Osteoblast (primary cell): Measurements from ENCODE around the gene COL16A1. TPM values are rescaled to one million over a fixed set of nuclear protein-coding genes. Genes with fewer than 3 reads are reported as not detected.

Experiments used
- DNase-seq: peaks from one replicate; pipeline ENCODE4 v3.0.0; 2011; ENCODE audit warnings: low spot score, mixed read lengths; ENCODE audit not compliant: insufficient read length; ENCODE audit errors: missing footprints
- H2AFZ ChIP-seq: 2 replicates; pipeline ENCODE4 v1.6.0; 2011; ENCODE audit warnings: mild to moderate bottlenecking, low read length
- H3K27ac ChIP-seq: 2 replicates; pipeline ENCODE4 v1.5.1; 2011; ENCODE audit warnings: mild to moderate bottlenecking, low read depth, low read length, moderate library complexity
- H3K27me3 ChIP-seq: 2 replicates; pipeline ENCODE4 v1.6.0; 2012; ENCODE audit warnings: mild to moderate bottlenecking, control low read depth, inconsistent platforms, low read length, moderate library complexity; ENCODE audit not compliant: insufficient read depth
- H3K36me3 ChIP-seq: 2 replicates; pipeline ENCODE4 v1.5.1; 2011; ENCODE audit warnings: mild to moderate bottlenecking, low read length, control low read depth, moderate library complexity; ENCODE audit not compliant: insufficient read depth
- H3K4me1 ChIP-seq: 2 replicates; pipeline ENCODE4 v1.5.1; 2011; ENCODE audit warnings: mild to moderate bottlenecking, low read length, control low read depth, moderate library complexity; ENCODE audit not compliant: insufficient read depth
- H3K4me2 ChIP-seq: 2 replicates; pipeline ENCODE4 v1.6.0; 2011; ENCODE audit warnings: mild to moderate bottlenecking, low read length; ENCODE audit not compliant: insufficient read depth
- H3K4me3 ChIP-seq: fragments of 200-600 bp; sonication (generic); 3 replicates; pipeline ENCODE4 v1.5.1; 2012; ENCODE audit warnings: mild to moderate bottlenecking, low read length, inconsistent platforms; ENCODE audit not compliant: insufficient read depth
- H3K79me2 ChIP-seq: 2 replicates; pipeline ENCODE4 v1.6.0; 2012; ENCODE audit warnings: mild to moderate bottlenecking, low read length, control low read depth, inconsistent platforms; ENCODE audit not compliant: insufficient read depth
- H3K9me3 ChIP-seq: 2 replicates; pipeline ENCODE4 v1.5.1; 2011; ENCODE audit warnings: low read depth, low read length, control low read depth
- H4K20me1 ChIP-seq: 2 replicates; pipeline ENCODE4 v1.6.0; 2012; ENCODE audit warnings: mild to moderate bottlenecking, low read length, control low read depth; ENCODE audit not compliant: insufficient read depth
- CTCF ChIP-seq: IDR thresholded peaks from 2 replicates; pipeline ENCODE4 v1.5.1; 2011; ENCODE audit warnings: mild to moderate bottlenecking, low read depth, low read length, moderate library complexity; ENCODE audit errors: extremely low read depth
- total RNA-seq: library from RNA; depleted of rRNA; stranded (reverse); fragments of >200 nt; gene quantifications from 2 replicates; pipeline ENCODE4 v1.2.3, GENCODE V29; 2012

COL16A1 gene
- total RNA-seq, 1 donor: 197 TPM

GRCh38 chr1:31701091-31701736, 2.6 kb downstream of the COL16A1 start:
- H3K79me2 ChIP-seq: peaks cover 44% of the 10 kb centered on the region
- H4K20me1 ChIP-seq: no peaks in the 10 kb centered on the region
- H3K27me3 ChIP-seq: no peaks in the 10 kb centered on the region
- peak overlapping the region; percentile 92 for H3K4me2 ChIP-seq
- H3K27ac ChIP-seq: peak overlapping the region; percentile 82
- peaks cover 53% of the 10 kb centered on the region for H3K4me1 ChIP-seq
- H2AFZ ChIP-seq: peak overlapping the region; percentile 26
- H3K9me3 ChIP-seq: no peaks in the 10 kb centered on the region
- peak; percentile 98 for DNase-seq
- H3K36me3 ChIP-seq: peaks cover 46% of the 10 kb centered on the region
- no peak for TF ChIP-seq CTCF
- H3K4me3 ChIP-seq: peak overlapping the region; percentile 77

- H3K4me3 ChIP-seq: peak overlapping the region; percentile 4
- peak overlapping the region; percentile 92 for H3K4me2 ChIP-seq
- H3K36me3 ChIP-seq: peaks cover 50% of the 10 kb centered on the region
- peak; percentile 68 for DNase-seq
- H3K27me3 ChIP-seq: no peaks in the 10 kb centered on the region
- no peaks in the 10 kb centered on the region for H3K9me3 ChIP-seq
- peaks cover under 1% of the 10 kb centered on the region for H4K20me1 ChIP-seq
- no peak for TF ChIP-seq CTCF
- peaks cover 44% of the 10 kb centered on the region for H3K79me2 ChIP-seq
- H3K4me1 ChIP-seq: peaks cover 50% of the 10 kb centered on the region
- peak overlapping the region; percentile 82 for H3K27ac ChIP-seq
- no peak overlapping the region for H2AFZ ChIP-seq
Measured at GRCh38 chr1:31700468-31701090, 3.2 kb downstream of the COL16A1 start.

GRCh38 chr1:31699341-31699891, 4.4 kb downstream of the COL16A1 start:
- no peaks in the 10 kb centered on the region for H3K9me3 ChIP-seq
- H3K4me1 ChIP-seq: peaks cover 41% of the 10 kb centered on the region
- DNase-seq: peak; percentile 58
- no peaks in the 10 kb centered on the region for H3K27me3 ChIP-seq
- H3K27ac ChIP-seq: no peak overlapping the region
- H3K4me2 ChIP-seq: no peak overlapping the region
- peaks cover 61% of the 10 kb centered on the region for H3K36me3 ChIP-seq
- no peak overlapping the region for H2AFZ ChIP-seq
- TF ChIP-seq CTCF: no peak
- peaks cover 3% of the 10 kb centered on the region for H4K20me1 ChIP-seq
- H3K4me3 ChIP-seq: no peak overlapping the region
- peaks cover 44% of the 10 kb centered on the region for H3K79me2 ChIP-seq

GRCh38 chr1:31697369-31697984, 6.3 kb downstream of the COL16A1 start:
- TF ChIP-seq CTCF: no peak
- Histone ChIP-seq H4K20me1 (peaks cover 9% of the 10 kb centered on the region), H3K79me2 (peaks cover 31% of the 10 kb centered on the region), H3K4me3 (no peak overlapping the region), H3K36me3 (peaks cover 80% of the 10 kb centered on the region), H3K4me1 (peaks cover 28% of the 10 kb centered on the region), H3K4me2 (no peak overlapping the region), H3K9me3 (no peaks in the 10 kb centered on the region), H3K27ac (no peak overlapping the region), H3K27me3 (no peaks in the 10 kb centered on the region), H2AFZ (no peak overlapping the region)
- peak; percentile 11 for DNase-seq
